G401 (cell line): ENCODE measurements around the gene TPM3. TPM values are rescaled to one million over a fixed set of nuclear protein-coding genes. Genes with fewer than 3 reads are reported as not detected.
"Not testable (repeated sequence)": the region's sequence is repeated elsewhere in the genome, so short reads cannot be mapped to it uniquely, and the experiment has no call there.

ENCODE experiments used
- DNase-seq: peaks from one replicate; pipeline ENCODE4 v3.0.0-alpha.2; 2015; ENCODE audit warnings: low spot score
- in situ Hi-C: cut with HindIII; loops from 2 replicates; pipeline ENCODE4 v1.10.0; 2016; ENCODE audit warnings: low sequenced_read_pairs, mixed read lengths
- total RNA-seq: library from RNA; depleted of rRNA; stranded (reverse); fragments of >200 nt; shearing (Covaris generic); gene quantifications from 2 replicates; pipeline ENCODE4 v1.2.3, GENCODE V29; 2014; rRNA removed

Gene TPM3
- total RNA-seq, 1 experiment from 2014 or later = 782 TPM

- in situ Hi-C loops = no loop called here
- no peak for DNase-seq
Measured at GRCh38 chr1:154137888-154138287, 54.0 kb downstream of the TPM3 start.

- DNase-seq = no peak
- in situ Hi-C loops = no loop called here
Measured at GRCh38 chr1:154133256-154133655, 58.6 kb downstream of the TPM3 start.

- no peak for DNase-seq
- in situ Hi-C loops = no loop called here
Measured at GRCh38 chr1:154129391-154129970, 62.4 kb downstream of the TPM3 start.

GRCh38 chr1:154123205-154123604 is 68.7 kb downstream of the TPM3 start:
- DNase-seq, in situ Hi-C loops: not testable (repeated sequence)

GRCh38 chr1:154117642-154118041 is 74.3 kb downstream of the TPM3 start:
- in situ Hi-C loops = no loop called here
- DNase-seq = no peak

- in situ Hi-C loops = no loop called here
- no peak for DNase-seq
Measured at GRCh38 chr1:154115180-154115579, 76.7 kb downstream of the TPM3 start.

Other genes starting within 250 kb of the TPM3 start
- gene DENND4B, start 245.4 kb downstream of the TPM3 start, total RNA-seq = 7.8 and 9.3 TPM in 2 replicates
- 3.6 and 7.2 TPM in 2 replicates for gene CRTC2, start 233.5 kb downstream of the TPM3 start, total RNA-seq
- gene SLC39A1, start 228.6 kb downstream of the TPM3 start, total RNA-seq = 251 and 259 TPM in 2 replicates
- gene CREB3L4, start 224.2 kb downstream of the TPM3 start, total RNA-seq = 12.0 and 13.4 TPM in 2 replicates
- gene JTB, start 214.4 kb downstream of the TPM3 start, total RNA-seq = 196 TPM in 2 replicates
- 18.5 and 23.4 TPM in 2 replicates for gene RAB13, start 205.8 kb downstream of the TPM3 start, total RNA-seq
- gene RPS27, start 201.3 kb downstream of the TPM3 start, total RNA-seq = 2,657 and 4,065 TPM in 2 replicates
- gene NUP210L, start 37.0 kb downstream of the TPM3 start, total RNA-seq = not detected in 2 replicates
- gene CFAP141, start 14.2 kb upstream of the TPM3 start, total RNA-seq = not detected in 2 replicates
- gene UBAP2L, start 28.9 kb upstream of the TPM3 start, total RNA-seq = 120 and 209 TPM in 2 replicates
- gene HAX1, start 80.5 kb upstream of the TPM3 start, total RNA-seq = 63.8 and 85.6 TPM in 2 replicates
- gene AQP10, start 129.0 kb upstream of the TPM3 start, total RNA-seq = 0.24 TPM in 1 of 2 replicates, not detected in the other
- gene ATP8B2, start 133.4 kb upstream of the TPM3 start, total RNA-seq = 66.6 and 73.8 TPM in 2 replicates
- gene IL6R, start 213.2 kb upstream of the TPM3 start, total RNA-seq = 4.7 and 44.7 TPM in 2 replicates